Endothelial cell of umbilical vein (primary cell): Measurements from ENCODE around the gene SORL1. TPM values are rescaled to one million over a fixed set of nuclear protein-coding genes. Genes with fewer than 3 reads are reported as not detected.

Experiments
- BruUV-seq: library from RNA; stranded (reverse); fragments of 400-500 nt; replicated peaks from 2 replicates; lab custom pipeline; 2021; lab: Mats Ljungman, UMichigan
- CTCF ChIA-PET: fragments of 300-600, 350-600 bp; sonication (Branson Sonifier 250); formaldehyde crosslinking; loops from one replicate; lab custom pipeline; 2021; ENCODE audit warnings: antibody characterized with exemption, inconsistent platforms; lab: Charles Lee
- POLR2A ChIA-PET: fragments of 300-600, 350-600 bp; sonication (Branson Sonifier 250); formaldehyde crosslinking; loops from one replicate; lab custom pipeline; 2021; ENCODE audit warnings: antibody characterized with exemption, inconsistent platforms; lab: Charles Lee
- DNase-seq: peaks from one replicate; pipeline ENCODE4 v3.0.0-alpha.2; 2011; ENCODE audit warnings: low read depth, low spot score
- FAIRE-seq: peaks from 2 replicates; lab custom pipeline; 2011; peaks lifted over from hg19 to GRCh38; lab: Jason Lieb, UNC
- H2AFZ ChIP-seq: 2 replicates; pipeline ENCODE4 v1.6.0; 2012; ENCODE audit warnings: low read depth, low read length, control low read depth, inconsistent platforms
- H3K27ac ChIP-seq: 2 replicates; pipeline ENCODE4 v1.5.1; 2011; ENCODE audit warnings: low read depth, mild to moderate bottlenecking, control low read depth, low read length, moderate library complexity; ENCODE audit not compliant: insufficient read depth
- H3K27me3 ChIP-seq, 2 experiments: 2 replicates each; pipeline versions ENCODE4 v1.6.0 to v1.6.1; 2011; ENCODE audit warnings: low read length in 2 of 2, mixed read lengths in 1 of 2; ENCODE audit not compliant: control insufficient read depth in 2 of 2, insufficient read depth in 2 of 2
- H3K36me3 ChIP-seq, 2 experiments: 2 replicates in 1 of 2; 3 replicates in 1 of 2; pipeline ENCODE4 v1.5.1; 2011; ENCODE audit warnings: low read length in 2 of 2, mild to moderate bottlenecking in 1 of 2, moderate library complexity in 1 of 2; ENCODE audit not compliant: control insufficient read depth in 2 of 2, insufficient read depth in 2 of 2; ENCODE audit errors: extremely low read depth in 1 of 2
- H3K4me1 ChIP-seq: 3 replicates; pipeline ENCODE4 v1.5.1; 2011; ENCODE audit warnings: mild to moderate bottlenecking, low read length; ENCODE audit not compliant: control insufficient read depth, insufficient read depth; ENCODE audit errors: extremely low read depth
- H3K4me2 ChIP-seq: 2 replicates; pipeline ENCODE4 v1.6.1; 2011; ENCODE audit warnings: low read length, control low read depth, mixed read lengths; ENCODE audit not compliant: insufficient read depth
- H3K4me3 ChIP-seq, 3 experiments: fragments of 200-600 bp in 1 of 3; sonication (generic), shearing (Covaris generic) in 1 of 3; replicated peaks in 1 of 3; 2 replicates each; pipeline ENCODE4 v1.5.1; 2011 to 2016; ENCODE audit warnings: control low read depth in 3 of 3, low read length in 3 of 3, mild to moderate bottlenecking in 2 of 3, inconsistent platforms in 1 of 3, low read depth in 1 of 3, moderate library complexity in 1 of 3; ENCODE audit not compliant: insufficient read depth in 1 of 3
- H3K79me2 ChIP-seq: 2 replicates; pipeline ENCODE4 v1.6.0; 2012; ENCODE audit warnings: low read length, inconsistent platforms; ENCODE audit not compliant: control insufficient read depth, insufficient read depth
- H3K9ac ChIP-seq: replicated peaks from 2 replicates; pipeline ENCODE3; 2011; ENCODE audit warnings: low read length, control low read depth; ENCODE audit not compliant: insufficient read depth; ENCODE audit errors: extremely low read depth
- H3K9me1 ChIP-seq: replicated peaks from 3 replicates; pipeline ENCODE4 v1.6.0; 2011; ENCODE audit warnings: mild to moderate bottlenecking, low read length; ENCODE audit not compliant: control insufficient read depth, insufficient read depth; ENCODE audit errors: extremely low read depth
- H3K9me3 ChIP-seq: replicated peaks from 2 replicates; pipeline ENCODE4 v1.5.1; 2012; ENCODE audit warnings: low read length, inconsistent platforms; ENCODE audit not compliant: control insufficient read depth, insufficient read depth
- H4K20me1 ChIP-seq: replicated peaks from 2 replicates; pipeline ENCODE3; 2011; ENCODE audit warnings: mild to moderate bottlenecking, low read length; ENCODE audit not compliant: control insufficient read depth, insufficient read depth; ENCODE audit errors: extremely low read depth
- CTCF ChIP-seq, 2 donors: IDR thresholded peaks; 1 replicate in 1 of 2; 2 replicates in 1 of 2; pipeline ENCODE4 v1.5.1; 2011; ENCODE audit warnings: low read length in 2 of 2, mild to moderate bottlenecking in 2 of 2, moderate library complexity in 2 of 2, control low read depth in 1 of 2, inconsistent platforms in 1 of 2, low read depth in 1 of 2; ENCODE audit not compliant: insufficient read depth in 1 of 2; ENCODE audit errors: extremely low read depth in 1 of 2
- EZH2 ChIP-seq: IDR thresholded peaks from 2 replicates; pipeline ENCODE4 v1.6.1; 2012; ENCODE audit warnings: borderline replicate concordance, low read depth, mild to moderate bottlenecking, moderate library complexity, low read length, inconsistent platforms; ENCODE audit not compliant: severe bottlenecking
- FOS ChIP-seq: IDR thresholded peaks from 2 replicates; pipeline ENCODE4 v1.6.1; 2011; ENCODE audit warnings: mild to moderate bottlenecking, low read length, moderate library complexity, borderline replicate concordance; ENCODE audit not compliant: insufficient read depth
- GATA2 ChIP-seq: IDR thresholded peaks from 2 replicates; pipeline ENCODE4 v1.7.0; 2011; ENCODE audit warnings: low read depth, mild to moderate bottlenecking, moderate library complexity, mixed read lengths, low read length; ENCODE audit not compliant: insufficient read length, insufficient read depth
- JUN ChIP-seq: IDR thresholded peaks from 2 replicates; pipeline ENCODE4 v1.6.1; 2011; ENCODE audit warnings: borderline replicate concordance, low read depth; ENCODE audit not compliant: insufficient read length, insufficient read depth
- MAX ChIP-seq: IDR thresholded peaks from 2 replicates; pipeline ENCODE4 v1.6.1; 2011; ENCODE audit not compliant: insufficient read depth, insufficient read length
- MYC ChIP-seq: IDR thresholded peaks from one replicate; pipeline ENCODE4 v1.6.1; 2011; ENCODE audit warnings: mild to moderate bottlenecking, low read depth, low read length
- POLR2A ChIP-seq: IDR thresholded peaks from 2 replicates; pipeline ENCODE4 v1.6.1; 2012; ENCODE audit warnings: low read depth, mild to moderate bottlenecking, control low read depth, low read length
- POLR2AphosphoS5 ChIP-seq: IDR thresholded peaks from 2 replicates; pipeline ENCODE4 v1.6.1; 2012; ENCODE audit warnings: low read depth, mild to moderate bottlenecking, control low read depth, low read length, moderate library complexity; ENCODE audit not compliant: insufficient read depth
- dilution Hi-C: fragments of 300-500 bp; cut with MboI; formaldehyde crosslinking; loops from one replicate; pipeline ENCODE4 v1.15.0; 2019; ENCODE audit warnings: low sequenced_read_pairs; ENCODE audit not compliant: extremely low pct_ligation_motif_present
- intact Hi-C: fragments of 100-400 bp; cut with micrococcal nuclease; formaldehyde crosslinking; loops from one replicate; pipeline ENCODE4 v1.10.0; 2022
- polyA plus RNA-seq, 4 experiments: library from polyadenylated mRNA; depleted of rRNA in 3 of 4; stranded (reverse) in 3 of 4; unstranded in 1 of 4; fragments of >200 nt; gene quantifications; 2 replicates each; pipeline versions ENCODE4 v1.2.1 to v1.2.3, GENCODE V29; 2011 to 2012; ENCODE audit warnings: missing spikeins in 1 of 4
- total RNA-seq: library from RNA; stranded (reverse); gene quantifications from 2 replicates; pipeline ENCODE4 v1.2.3, GENCODE V29; 2021

Gene SORL1
- total and polyA plus RNA-seq, 2 donors (not counting 3 experiments of a cell fraction or from before 2014, with no cell fraction given), result 0.17 to 0.31 TPM

DNA sequence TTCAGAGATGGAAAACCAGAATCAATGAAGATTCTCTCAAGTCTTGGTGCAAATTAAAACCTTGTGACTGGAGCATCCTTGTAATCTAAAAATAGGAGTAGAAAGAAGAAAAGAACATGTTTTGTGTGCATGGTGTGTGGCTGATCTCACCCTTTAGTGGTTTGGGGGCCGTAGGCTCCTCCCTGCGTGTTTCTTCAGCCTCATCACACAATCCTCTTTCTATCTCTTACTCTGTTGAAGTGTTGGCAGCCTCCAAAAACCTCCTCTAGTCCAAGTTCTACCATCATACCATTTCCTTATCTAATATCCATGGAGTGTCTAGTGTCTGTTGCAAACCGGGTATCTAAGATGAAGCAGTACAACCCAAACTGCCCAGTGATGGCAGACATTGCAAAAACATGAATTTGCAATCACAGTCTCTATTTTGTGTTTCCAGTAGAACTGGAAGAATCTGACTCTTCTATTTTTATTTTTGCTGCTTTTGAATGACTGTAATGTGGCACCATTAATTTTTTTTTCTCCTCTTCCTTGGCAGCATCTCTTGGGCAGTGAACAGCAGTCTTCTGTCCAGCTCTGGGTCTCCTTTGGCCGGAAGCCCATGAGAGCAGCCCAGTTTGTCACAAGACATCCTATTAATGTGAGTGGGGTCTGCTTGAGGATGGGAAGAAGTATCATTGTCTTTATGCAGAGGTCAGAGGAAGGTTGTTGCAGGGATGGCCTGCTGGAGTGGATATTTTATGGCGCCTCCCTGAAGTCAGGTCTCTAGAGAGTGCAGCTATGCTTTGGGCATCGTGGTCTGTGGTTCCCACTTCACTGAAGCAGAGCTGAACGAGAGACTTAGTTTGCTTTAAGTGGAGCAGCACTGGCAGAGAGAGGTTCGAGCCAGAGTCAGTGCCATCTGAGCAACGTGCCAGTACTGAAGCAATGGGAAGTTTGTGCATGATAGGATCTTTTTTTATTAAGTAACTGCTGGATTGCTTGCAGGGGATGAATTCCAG is 60.7 kb downstream of the SORL1 start:
- H3K9ac ChIP-seq, result no peak overlapping the region
- H3K27ac ChIP-seq, result no peak overlapping the region
- no peak for TF ChIP-seq CTCF (IDR thresholded peaks at IDR 0.05; ENCODE audit: extremely low read depth in 1 of 2, insufficient read depth in 1 of 2, low read depth in 1 of 2, low read length in 2 of 2)
- no peak for TF ChIP-seq POLR2A
- no peak for TF ChIP-seq GATA2
- no peak for TF ChIP-seq POLR2AphosphoS5
- TF ChIP-seq JUN, result no peak
- no peak for TF ChIP-seq MAX
- TF ChIP-seq MYC, result no peak
- no peak for TF ChIP-seq FOS
- TF ChIP-seq EZH2, result no peak
- intact Hi-C loops, result no loop called here
- dilution Hi-C loops, result no loop called here
- H3K4me2 ChIP-seq, result no peak overlapping the region
- no peak overlapping the region for H3K4me3 ChIP-seq
- no peaks in the 10 kb centered on the region for H4K20me1 ChIP-seq
- CTCF ChIA-PET, result no interaction called here
- no peaks in the 10 kb centered on the region for H3K4me1 ChIP-seq
- no peaks in the 10 kb centered on the region for H3K9me3 ChIP-seq
- POLR2A ChIA-PET, result no interaction called here
- H3K27me3 ChIP-seq, result no peaks in the 10 kb centered on the region
- H3K79me2 ChIP-seq, result no peaks in the 10 kb centered on the region
- no peaks in the 10 kb centered on the region for H3K36me3 ChIP-seq
- H3K9me1 ChIP-seq, result no peaks in the 10 kb centered on the region
- BruUV-seq, result no TSS peak
- no peak overlapping the region for H2AFZ ChIP-seq
- FAIRE-seq, result no peak
- DNase-seq, result no peak
